A172 (cell line): ENCODE data around the gene MOB3B. TPM values are rescaled to one million over a fixed set of nuclear protein-coding genes. Genes with fewer than 3 reads are reported as not detected.

ENCODE experiments used
- DNase-seq: peaks from one replicate; pipeline ENCODE4 v3.0.0-alpha.2; 2015; ENCODE audit warnings: low spot score
- total RNA-seq: library from RNA; depleted of rRNA; stranded (reverse); fragments of >200 nt; shearing (Covaris generic); gene quantifications from 2 replicates; pipeline ENCODE4 v1.2.3, GENCODE V29; 2014; rRNA removed

MOB3B gene
- total RNA-seq, 1 experiment from 2014 or later = 0.02 TPM

DNA sequence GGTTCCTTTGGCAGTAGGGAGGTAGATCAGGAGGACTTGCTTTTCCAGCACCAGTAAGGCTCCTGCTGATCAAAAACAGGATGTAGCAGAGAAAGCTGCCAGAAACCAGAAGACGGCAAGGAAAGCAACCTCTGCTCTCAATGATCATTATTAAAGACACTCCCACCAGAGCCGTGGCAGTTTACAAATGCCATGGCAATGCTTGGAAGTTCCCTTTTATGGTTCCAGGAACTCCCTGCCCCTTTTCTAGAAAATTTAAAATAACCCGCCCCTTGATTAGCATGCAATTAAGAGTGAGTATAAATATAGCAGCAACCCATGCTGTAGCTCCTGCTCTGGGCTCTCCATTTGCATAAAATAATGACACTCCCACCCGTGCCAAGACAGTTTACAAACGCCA lies 248.8 kb downstream of the MOB3B start:
- no peak for DNase-seq

DNA sequence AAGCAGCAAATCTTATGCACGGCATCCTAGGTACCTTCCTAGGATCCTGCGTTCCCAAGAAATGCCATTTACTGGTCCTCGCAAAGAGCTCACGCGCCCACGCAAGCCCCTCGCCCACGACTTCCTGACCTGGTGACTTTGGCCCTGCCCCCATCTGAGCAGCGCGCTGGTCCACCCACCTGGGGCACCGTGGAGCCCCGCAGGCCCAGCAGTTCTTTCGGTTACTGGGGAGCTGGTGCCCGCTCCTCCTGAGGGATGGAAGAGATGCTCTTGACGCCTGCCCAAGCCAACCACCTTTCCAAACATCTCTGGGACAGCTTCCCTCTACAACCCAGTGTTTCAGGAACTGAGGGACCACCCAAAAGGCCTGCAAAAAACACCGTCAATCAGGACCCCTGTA lies 249.4 kb downstream of the MOB3B start:
- no peak for DNase-seq

DNA sequence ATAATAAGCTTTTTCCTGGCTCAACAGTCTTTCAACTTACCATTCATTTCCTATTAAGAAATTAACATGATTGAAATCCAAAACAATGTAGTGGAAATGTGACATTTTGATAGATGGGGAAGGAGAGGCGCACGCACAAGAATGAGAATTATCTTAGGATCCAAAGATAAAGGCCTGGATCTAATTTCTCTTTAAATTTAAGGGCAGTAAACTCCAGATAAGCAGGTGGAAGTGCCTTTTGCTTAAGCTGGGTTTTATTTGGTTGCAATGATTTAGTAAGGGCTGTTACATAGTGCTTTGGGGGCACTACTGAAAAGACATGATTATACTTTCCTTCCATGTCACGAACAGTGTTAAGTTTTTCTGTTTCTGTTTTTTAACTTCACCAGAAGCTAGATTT lies 250.0 kb downstream of the MOB3B start:
- DNase-seq = no peak

DNA sequence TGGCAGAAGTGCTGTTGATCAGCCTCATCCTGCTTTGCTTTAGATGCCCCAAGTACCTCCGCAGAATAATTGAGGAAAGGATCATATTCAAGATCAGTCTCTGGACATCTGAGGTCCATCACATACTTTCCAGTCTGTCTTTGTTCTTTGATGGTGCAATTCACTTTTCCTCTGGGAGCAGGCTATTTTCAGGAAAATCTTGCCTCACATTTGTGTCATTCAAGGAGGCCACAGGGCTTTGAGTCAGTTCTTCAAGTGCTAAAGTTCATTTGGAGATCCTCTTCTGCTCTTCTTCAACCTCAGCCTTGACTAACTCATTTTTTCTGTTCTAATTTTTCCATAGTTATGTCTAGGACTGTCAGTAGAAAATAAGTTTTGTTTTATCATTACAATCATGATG lies 251.2 kb downstream of the MOB3B start:
- DNase-seq = no peak

DNA sequence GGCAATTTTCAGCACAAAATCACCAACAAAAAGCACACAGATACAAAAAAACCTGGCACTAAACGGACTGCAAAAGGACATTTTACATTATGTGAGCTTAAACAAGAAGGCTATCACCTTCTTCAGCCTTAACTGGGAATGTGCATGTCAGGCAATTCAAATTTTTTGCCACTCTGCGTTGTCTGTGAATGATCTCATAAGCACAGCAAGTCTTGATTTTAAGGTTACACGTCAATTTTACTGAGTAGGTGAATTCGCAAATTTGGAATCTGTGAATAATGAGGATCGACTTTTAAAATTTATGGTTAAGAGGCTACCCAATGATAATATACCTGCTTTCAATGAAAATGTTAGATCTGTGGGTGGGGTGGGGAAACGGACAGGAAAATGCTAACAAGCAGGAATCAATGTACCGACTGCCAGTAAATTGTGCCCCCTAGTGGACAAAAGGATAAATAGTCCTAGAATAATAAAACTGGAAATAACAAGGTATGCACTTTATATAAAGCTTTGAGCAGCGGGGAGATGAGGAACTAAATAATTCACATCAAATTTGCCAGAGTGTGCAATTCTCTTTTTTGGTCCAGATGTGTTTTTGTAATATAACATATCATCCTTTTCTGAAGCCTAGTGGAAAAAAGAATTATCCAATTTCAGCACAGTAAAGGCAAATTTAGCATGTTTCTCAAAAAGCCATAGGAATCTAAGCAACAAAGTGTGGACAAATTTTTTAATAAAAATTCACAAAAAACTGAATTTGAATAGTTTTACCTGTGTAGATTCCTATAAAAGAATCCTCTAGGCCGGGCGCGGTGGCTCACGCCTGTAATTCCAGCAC lies 253.2 kb downstream of the MOB3B start:
- DNase-seq = peak; percentile 55

Other genes with a start within 250 kb of the MOB3B start
- gene EQTN, start 232.7 kb downstream of the MOB3B start, total RNA-seq = not detected in 2 replicates
- not detected in 2 replicates for gene IFNK, start 5.5 kb downstream of the MOB3B start, total RNA-seq
- 7.5 and 8.1 TPM in 2 replicates for gene C9orf72, start 43.7 kb upstream of the MOB3B start, total RNA-seq